Stimulated activated naive CD8-positive, alpha-beta T cell treated with anti-CD3 and anti-CD28 coated beads, Interleukin-15, Interleukin-2, amounts not matched to agents 100 ng/mL and 50 ng/mL, for 24 hours (primary cell): ENCODE results near the gene SRCAP.

Source experiments
- H3K27ac Mint-ChIP-seq: one replicate; pipeline ENCODE4 v1.8.0; 2021; ENCODE audit warnings: mild to moderate bottlenecking, mixed read lengths
- H3K27me3 Mint-ChIP-seq: one replicate; pipeline ENCODE4 v1.8.0; 2021; ENCODE audit warnings: mixed read lengths
- H3K36me3 Mint-ChIP-seq: one replicate; pipeline ENCODE4 v1.8.0; 2021; ENCODE audit warnings: low read depth, mixed read lengths
- H3K4me1 Mint-ChIP-seq: one replicate; pipeline ENCODE4 v1.8.0; 2021; ENCODE audit warnings: low read depth, mixed read lengths
- H3K4me3 Mint-ChIP-seq: one replicate; pipeline ENCODE4 v1.8.0; 2021; ENCODE audit warnings: mild to moderate bottlenecking, mixed read lengths
- H3K9me3 Mint-ChIP-seq: one replicate; pipeline ENCODE4 v1.8.0; 2021; ENCODE audit warnings: mixed read lengths

Gene SRCAP

DNA sequence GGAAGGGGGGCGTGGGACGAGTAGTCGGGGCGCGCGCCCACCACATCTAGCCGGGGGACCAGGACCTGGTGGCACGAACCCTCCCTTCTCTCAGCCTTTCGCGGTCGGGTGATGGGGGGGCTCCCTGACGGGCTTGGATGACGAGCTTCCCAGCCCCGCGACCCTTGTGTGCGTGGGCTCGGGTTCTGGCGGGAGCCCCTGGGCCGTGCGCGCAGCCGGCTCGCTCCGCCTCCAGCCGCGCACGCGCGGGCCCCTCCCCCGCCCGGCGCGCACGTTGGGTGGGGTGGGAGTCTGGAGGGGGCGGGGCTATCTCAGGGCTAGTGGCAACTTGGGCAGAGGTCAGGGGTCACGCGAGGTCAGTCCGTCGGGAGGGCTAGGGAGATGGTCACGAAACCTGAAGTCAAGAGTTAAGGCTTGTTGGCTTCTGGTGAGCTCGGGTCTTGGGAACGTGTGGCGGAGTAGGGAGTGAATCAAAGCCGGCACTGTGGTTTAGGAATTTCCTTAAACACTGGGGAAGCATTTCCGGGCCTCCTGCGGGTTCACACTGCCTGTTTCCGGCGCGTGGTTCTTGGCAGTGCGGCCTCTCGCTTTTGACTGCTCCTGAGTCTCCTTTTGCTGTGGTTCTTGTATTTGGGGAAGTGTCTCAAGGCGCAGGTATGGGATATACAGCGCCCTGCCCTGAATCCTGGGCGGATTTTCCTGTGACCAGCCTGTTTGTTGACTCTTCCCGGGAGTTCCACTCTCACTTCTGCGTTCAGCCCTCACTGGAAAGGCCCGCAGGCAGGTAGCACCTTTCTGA lies at the start of gene SRCAP:
SRCAP (plus strand) TSS at position 356 of the 799 bp plus-strand sequence. CDS start 1,654 bp downstream, outside the sequence.
- no peaks in the 10 kb centered on the region for H3K27me3 Mint-ChIP-seq
- peaks cover 34% of the 10 kb centered on the region for H3K36me3 Mint-ChIP-seq
- peak within 1 kb of the TSS; percentile 96 for H3K4me3 Mint-ChIP-seq
- H3K27ac Mint-ChIP-seq = peak within 1 kb of the TSS; percentile 99
- no peaks in the 10 kb centered on the region for H3K9me3 Mint-ChIP-seq
- peaks cover 28% of the 10 kb centered on the region for H3K4me1 Mint-ChIP-seq

DNA sequence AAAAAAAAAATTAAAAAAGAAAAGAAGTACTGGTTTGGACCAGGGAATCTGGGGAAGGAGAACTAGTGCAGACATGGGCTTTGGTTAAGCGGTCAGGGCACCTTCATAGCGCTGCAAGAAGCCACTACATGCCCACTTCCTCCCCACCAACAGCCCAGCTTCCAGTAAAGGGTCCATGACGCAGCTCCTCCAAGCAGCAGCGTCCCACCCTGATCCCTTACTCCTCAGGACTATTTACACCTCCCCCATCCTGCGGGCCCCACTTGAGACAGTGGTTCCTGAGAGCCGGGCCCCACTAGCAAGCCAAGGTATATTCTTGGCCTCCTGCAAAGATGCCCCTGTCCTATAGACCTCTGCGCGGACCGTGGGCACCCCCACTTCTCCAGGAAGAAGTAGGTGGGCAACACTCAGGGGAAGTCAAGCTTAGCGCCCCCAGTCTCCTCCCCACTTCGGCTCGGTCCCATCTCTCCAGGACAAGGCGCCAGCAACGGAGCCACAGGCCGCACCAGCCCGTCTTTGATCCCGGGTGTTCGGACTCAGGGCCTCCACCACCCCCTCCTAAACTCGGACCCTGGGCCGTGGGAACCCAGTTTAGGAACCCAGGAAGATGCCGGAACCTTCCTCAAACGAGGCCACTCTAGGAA lies 49.1 kb upstream of the SRCAP start:
- H3K27me3 Mint-ChIP-seq = no peaks in the 10 kb centered on the region
- peak overlapping the region; percentile 98 for H3K27ac Mint-ChIP-seq
- no peaks in the 10 kb centered on the region for H3K9me3 Mint-ChIP-seq
- peak overlapping the region; percentile 98 for H3K4me3 Mint-ChIP-seq
- H3K36me3 Mint-ChIP-seq = peaks cover 19% of the 10 kb centered on the region
- peaks cover 32% of the 10 kb centered on the region for H3K4me1 Mint-ChIP-seq

DNA sequence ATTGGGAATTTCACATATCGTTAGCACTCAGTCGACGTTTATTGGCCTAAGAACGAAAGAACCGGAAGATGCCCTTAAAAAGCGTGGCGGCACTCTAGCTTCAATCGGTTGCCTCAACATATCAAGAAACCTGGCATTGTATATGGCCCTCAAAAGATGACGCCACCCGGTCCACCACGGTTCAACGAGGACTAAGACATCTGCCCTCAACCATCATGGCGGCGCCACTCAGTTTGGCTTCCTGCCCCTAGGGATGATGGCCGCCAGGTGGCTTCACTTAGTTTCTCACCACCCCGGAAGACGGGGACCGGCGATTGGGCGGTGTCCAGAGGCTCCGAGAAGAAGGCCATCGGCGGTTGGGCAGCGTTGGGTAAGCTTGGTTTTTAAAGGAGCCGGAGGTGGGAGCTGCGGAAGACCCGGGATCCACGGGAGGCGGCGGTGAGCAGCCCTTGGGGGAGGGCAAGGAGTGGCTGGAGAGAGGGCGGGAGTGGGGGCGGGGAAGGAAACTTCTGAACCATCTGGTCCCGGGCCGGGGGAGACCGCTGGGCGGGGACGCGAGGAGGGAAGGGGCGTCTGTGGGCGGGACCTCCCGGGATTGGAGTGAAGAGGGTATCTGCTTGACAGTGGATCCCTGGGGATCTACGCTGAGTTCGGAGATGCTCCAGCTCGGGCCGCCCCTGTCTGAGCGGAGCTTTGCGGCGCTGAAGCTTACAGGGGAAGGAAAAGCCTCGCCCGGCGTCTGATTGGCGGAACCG lies 48.4 kb upstream of the SRCAP start, which contains the start of gene PRR14:
PRR14 (plus strand) TSS at position 592 of the 755 bp plus-strand sequence. CDS start 686 bp downstream, outside the sequence.
- H3K4me3 Mint-ChIP-seq = peak within 1 kb of the TSS; percentile 98
- H3K36me3 Mint-ChIP-seq = peaks cover 23% of the 10 kb centered on the region
- peaks cover 32% of the 10 kb centered on the region for H3K4me1 Mint-ChIP-seq
- no peaks in the 10 kb centered on the region for H3K27me3 Mint-ChIP-seq
- peak within 1 kb of the TSS; percentile 98 for H3K27ac Mint-ChIP-seq
- no peaks in the 10 kb centered on the region for H3K9me3 Mint-ChIP-seq

DNA sequence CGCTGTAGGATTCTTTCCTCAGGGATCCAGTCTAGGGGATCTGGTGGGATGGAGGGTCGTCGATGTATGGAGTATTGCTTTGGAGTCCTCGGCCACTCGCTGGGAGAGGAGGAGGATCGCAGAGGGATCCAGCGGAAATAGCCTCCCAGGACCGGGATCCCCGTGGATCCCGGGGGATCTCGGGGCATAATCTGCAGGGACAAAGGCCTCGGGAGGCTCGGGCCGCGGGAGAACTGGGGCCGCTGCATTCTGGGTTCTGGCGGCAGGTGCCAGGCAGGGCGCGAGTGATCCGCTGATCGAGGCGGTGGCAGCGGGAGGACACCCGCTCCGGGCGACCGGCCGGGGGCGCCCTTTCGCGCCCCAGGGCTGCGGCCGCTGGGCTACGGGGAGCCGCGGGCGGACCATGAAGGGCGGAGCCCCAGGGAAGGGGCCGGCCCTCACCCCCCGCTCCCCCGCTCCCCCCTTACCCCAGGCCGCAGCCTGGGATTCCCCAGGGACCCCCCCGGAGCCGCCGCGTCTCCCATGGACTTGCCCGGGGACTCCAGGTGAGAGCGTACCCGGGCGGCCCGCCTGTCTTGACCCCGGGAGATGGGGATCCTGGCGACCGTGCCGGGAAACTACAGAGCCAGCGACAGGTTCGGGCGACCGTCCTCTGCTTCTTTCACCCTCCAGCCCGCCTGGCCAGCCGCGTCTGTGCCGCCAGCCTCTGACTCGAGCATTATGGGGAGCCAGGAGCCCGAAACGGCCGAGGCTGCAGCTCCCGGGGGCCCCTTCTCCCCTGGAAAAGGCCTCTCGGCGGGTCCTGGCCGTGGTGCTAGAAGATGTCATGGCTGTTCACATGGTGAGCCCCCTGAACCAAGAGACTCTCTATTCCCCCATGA lies 47.6 kb upstream of the SRCAP start:
- Mint-ChIP-seq H3K4me1 (peaks cover 39% of the 10 kb centered on the region), H3K27me3 (no peaks in the 10 kb centered on the region), H3K9me3 (no peaks in the 10 kb centered on the region), H3K4me3 (peak overlapping the region; percentile 98), H3K27ac (peak overlapping the region; percentile 98), H3K36me3 (peaks cover 32% of the 10 kb centered on the region)

DNA sequence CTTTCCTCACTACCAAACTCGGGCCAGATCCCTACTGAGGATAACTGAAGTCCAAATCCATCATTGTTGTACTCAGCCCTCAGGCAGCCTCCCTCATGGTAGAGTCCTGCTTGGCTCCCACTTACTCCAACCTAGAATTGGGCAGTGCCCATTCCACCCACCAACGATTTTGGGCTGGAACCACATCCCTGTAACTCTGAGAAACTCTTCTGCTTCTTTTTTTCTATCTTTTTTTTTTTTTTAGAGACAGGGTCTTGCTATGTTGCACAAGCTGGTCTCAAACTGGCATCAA lies 47.0 kb upstream of the SRCAP start:
- H3K4me3 Mint-ChIP-seq = peak overlapping the region; percentile 98
- peak overlapping the region; percentile 81 for H3K27ac Mint-ChIP-seq
- peaks cover 35% of the 10 kb centered on the region for H3K36me3 Mint-ChIP-seq

DNA sequence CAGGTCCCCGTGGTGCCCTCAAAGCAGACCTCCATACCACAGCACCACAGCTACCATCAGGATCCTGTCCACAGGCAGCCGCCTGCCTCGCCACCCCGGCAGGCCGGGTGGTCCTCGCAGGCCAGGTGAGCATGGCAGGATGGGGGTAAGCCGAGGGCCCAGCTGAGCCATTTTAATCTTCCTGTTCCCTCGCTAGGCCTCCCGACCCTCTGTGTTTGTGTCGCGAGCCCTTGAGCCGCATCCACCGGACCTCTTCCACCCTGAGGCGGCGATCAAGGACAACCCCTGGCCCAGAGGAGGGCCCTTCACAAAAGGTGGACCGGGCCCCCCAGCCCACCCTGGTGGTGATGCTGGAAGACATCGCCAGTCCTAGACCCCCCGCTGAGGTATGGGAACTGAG lies 46.3 kb upstream of the SRCAP start:
- H3K4me1 Mint-ChIP-seq = peaks cover 52% of the 10 kb centered on the region
- H3K4me3 Mint-ChIP-seq = peak overlapping the region; percentile 98

More for the DNA sequence above, 47.0 kb upstream of the SRCAP start:
- no peaks in the 10 kb centered on the region for H3K27me3 Mint-ChIP-seq
- H3K4me1 Mint-ChIP-seq = peaks cover 44% of the 10 kb centered on the region
- no peaks in the 10 kb centered on the region for H3K9me3 Mint-ChIP-seq

DNA sequence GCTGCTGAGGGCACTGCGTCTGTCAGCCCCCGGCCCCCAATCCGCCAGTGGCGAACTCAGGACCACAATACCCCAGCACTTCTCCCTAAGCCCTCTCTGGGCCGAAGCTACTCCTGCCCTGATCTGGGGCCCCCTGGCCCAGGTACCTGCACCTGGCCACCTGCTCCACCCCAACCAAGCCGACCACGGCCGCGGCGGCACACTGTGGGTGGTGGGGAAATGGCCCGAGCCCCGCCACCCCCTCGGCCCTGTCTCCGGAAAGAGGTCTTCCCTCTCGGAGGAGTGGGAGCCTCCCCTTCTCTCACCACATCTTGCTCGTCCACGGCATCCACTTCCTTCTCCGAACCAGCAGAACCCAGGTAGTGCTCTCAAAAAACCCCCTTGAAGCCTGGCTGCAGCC lies 44.1 kb upstream of the SRCAP start:
- H3K36me3 Mint-ChIP-seq = peaks cover 41% of the 10 kb centered on the region
- H3K9me3 Mint-ChIP-seq = no peaks in the 10 kb centered on the region
- no peak overlapping the region for H3K27ac Mint-ChIP-seq
- peaks cover 45% of the 10 kb centered on the region for H3K4me1 Mint-ChIP-seq
- no peaks in the 10 kb centered on the region for H3K27me3 Mint-ChIP-seq
- no peak overlapping the region for H3K4me3 Mint-ChIP-seq

More for the DNA sequence above, 46.3 kb upstream of the SRCAP start:
- Mint-ChIP-seq H3K9me3 (no peaks in the 10 kb centered on the region), H3K27ac (peak overlapping the region; percentile 81), H3K36me3 (peaks cover 41% of the 10 kb centered on the region), H3K27me3 (no peaks in the 10 kb centered on the region)

DNA sequence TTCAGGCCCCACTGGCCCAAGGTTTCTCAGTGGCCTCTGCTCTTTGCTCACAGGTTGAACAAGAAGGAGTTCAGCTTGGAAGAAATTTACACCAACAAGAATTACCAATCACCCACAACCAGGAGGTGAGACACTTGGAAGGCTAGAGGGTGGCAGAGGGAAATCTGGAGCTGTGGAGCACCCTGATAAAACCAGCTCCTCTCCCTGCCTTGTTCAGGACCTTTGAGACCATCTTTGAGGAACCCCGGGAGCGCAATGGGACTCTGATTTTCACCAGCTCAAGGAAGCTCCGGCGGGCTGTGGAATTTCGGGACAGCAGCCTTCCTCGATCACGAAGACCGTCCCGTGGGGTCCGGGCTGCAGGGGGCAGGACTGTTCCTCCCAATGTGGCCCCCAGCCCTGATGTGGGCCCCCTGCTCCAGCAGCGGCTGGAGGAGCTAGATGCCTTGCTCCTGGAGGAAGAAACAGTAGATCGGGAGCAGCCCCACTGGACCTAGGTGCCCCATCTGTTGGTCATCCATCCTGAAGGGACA lies 43.1 kb upstream of the SRCAP start:
- H3K4me1 Mint-ChIP-seq = peaks cover 44% of the 10 kb centered on the region
- no peaks in the 10 kb centered on the region for H3K27me3 Mint-ChIP-seq
- no peaks in the 10 kb centered on the region for H3K9me3 Mint-ChIP-seq
- no peak overlapping the region for H3K27ac Mint-ChIP-seq
- H3K4me3 Mint-ChIP-seq = no peak overlapping the region
- peaks cover 47% of the 10 kb centered on the region for H3K36me3 Mint-ChIP-seq

DNA sequence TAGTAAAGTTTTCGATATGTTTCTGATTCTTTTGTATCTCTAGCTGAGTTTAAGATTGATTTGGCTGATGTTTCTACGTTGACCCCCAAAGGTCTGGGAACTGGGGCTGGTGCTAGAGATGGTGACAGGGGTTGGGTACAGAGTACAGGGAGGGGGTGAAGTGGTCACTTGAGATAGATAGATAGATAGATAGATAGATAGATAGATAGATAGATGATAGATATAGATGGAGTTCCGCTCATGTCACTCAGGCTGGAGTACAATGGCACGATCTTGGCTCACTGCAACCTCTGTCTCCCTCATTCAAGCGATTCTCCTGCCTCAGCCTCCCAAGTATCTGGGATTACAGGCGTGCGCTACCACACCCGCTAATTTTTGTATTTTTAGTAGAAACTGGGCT lies 42.6 kb upstream of the SRCAP start:
- Mint-ChIP-seq H3K9me3 (no peaks in the 10 kb centered on the region), H3K27ac (peak overlapping the region; percentile 45), H3K4me1 (peaks cover 49% of the 10 kb centered on the region), H3K4me3 (no peak overlapping the region), H3K36me3 (peaks cover 52% of the 10 kb centered on the region), H3K27me3 (no peaks in the 10 kb centered on the region)

DNA sequence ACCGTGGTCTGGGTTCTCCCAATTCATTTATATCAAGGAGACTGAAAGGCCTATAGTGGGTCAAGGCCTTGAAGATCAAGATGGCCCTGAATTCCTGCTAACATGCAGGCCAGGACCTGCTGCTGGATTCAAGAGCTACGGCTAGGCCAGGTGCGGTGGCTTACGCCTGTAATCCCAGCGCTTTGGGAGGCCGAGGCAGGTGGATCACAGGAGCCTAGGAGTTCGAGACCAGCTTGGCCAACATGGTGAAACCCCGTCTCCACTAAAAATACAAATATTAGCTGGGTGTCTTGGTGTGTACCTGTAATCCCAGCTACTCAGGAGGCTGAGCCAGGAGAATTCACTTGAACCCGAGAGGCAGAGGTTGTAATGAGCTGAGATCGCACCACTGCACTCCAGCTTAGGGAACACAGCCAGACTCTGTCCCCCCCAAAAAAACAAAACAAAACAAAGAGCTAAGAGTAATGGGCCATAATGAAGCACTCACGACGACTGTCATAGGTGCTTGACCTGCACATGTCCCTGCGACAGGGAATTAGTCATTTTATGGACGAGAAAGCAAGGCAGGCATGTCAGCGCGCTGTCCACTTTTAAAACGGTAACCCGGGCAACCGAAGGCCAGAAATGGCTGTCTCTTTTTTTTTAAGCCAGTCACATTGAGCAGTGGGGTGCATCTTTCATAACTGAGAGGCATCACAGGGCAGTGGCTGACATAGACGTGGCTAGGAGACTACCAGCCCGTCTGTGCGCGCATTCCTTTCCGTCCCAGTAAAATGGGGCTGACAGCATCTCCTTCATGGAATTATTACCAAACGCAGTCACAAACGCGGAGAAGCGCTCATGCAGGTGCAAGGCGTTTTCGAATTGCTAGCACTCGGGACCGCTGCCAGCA lies 41.8 kb upstream of the SRCAP start:
- Mint-ChIP-seq H3K27me3 (no peaks in the 10 kb centered on the region), H3K9me3 (no peaks in the 10 kb centered on the region), H3K4me3 (peak overlapping the region; percentile 82), H3K4me1 (peaks cover 51% of the 10 kb centered on the region), H3K27ac (peak overlapping the region; percentile 94), H3K36me3 (peaks cover 58% of the 10 kb centered on the region)

DNA sequence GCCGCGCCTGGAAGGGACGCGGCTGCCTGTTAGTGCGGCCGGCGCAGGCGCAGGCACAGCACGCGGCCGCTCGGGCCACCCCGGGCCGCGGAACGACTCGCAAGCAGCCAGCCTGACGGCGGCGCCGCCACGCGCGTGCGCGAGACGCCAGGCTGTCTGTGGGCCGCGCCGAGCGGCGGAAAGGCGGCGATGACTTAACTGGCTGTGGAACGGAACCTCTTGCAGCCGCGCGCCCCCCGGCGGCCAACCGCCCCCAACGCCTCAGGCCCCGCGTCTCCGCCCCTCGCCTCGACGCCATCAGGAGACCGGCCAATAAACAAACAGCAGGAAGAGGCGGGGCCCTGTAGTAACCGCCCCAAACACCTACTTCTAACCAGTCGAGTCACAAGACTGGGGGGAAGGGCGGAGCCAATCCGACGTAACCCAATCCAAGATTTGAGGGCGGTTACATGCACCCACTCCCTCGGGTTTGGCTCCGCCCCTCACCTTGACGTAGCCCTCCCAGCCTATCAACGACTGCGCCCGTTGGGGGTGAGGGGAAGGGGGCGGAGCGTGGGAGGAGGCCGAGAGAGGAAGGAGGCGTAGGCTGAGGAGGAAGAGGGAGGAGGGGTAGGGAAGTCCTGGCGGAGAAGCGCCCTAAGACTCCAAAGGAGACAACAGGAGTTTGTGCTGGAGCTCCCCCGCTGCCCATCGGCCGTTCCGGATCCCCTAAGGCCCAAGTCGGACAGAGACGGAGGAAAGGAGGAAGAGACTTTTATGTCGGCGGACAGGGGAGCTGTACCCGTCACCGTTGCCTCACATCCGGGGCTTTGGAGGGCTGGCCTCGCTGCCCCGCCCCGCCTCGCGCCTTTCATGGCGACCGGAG lies 40.9 kb upstream of the SRCAP start, which contains the start of gene FBRS:
FBRS (plus strand) TSS at position 566 of the 865 bp plus-strand sequence. CDS start 1,088 bp downstream, outside the sequence.
- H3K9me3 Mint-ChIP-seq = no peaks in the 10 kb centered on the region
- peak within 1 kb of the TSS; percentile 99 for H3K27ac Mint-ChIP-seq
- H3K36me3 Mint-ChIP-seq = peaks cover 54% of the 10 kb centered on the region
- H3K4me1 Mint-ChIP-seq = peaks cover 50% of the 10 kb centered on the region
- no peaks in the 10 kb centered on the region for H3K27me3 Mint-ChIP-seq
- H3K4me3 Mint-ChIP-seq = peak within 1 kb of the TSS; percentile 91

DNA sequence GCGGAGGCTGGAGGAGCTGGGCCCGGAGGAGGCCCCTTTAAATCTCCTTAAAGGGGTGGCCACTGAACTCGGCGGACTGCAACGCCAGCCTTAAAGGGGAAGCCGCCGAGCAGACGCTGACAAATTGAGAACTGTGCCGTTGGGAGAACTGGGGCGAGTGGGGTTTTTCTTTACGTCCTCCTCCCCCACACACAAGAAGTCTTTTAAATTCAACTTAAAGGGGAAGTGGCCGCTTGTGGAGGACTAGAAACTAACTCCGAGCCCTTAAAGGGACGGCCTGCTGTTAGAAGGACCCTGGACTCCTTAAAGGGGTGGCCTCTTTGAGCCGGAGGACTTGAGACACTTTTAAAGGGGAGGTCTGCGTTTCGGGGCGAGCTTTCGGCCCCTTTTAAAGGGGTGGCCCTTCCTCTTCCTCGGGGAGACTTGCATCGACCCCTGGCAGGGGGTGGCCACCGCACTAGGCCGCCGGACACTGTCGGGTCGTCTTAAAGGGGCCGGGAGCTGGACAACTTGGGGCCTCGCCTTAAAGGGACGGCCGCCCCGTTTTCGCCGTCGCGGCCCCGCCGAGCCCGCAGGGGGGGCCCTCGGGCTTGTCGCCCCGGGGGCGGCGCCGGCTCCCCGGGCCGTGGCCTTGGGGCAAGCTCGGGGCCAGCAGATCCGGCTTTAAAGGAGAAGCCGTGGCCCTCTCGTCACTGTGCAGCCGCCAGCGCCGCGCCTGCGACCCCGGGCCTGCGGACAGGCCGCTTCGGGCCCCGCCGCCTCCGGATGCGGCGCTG lies 40.1 kb upstream of the SRCAP start:
- H3K27me3 Mint-ChIP-seq = no peaks in the 10 kb centered on the region
- H3K9me3 Mint-ChIP-seq = no peaks in the 10 kb centered on the region
- peaks cover 61% of the 10 kb centered on the region for H3K36me3 Mint-ChIP-seq
- H3K27ac Mint-ChIP-seq = peak overlapping the region; percentile 99
- peaks cover 54% of the 10 kb centered on the region for H3K4me1 Mint-ChIP-seq
- peak overlapping the region; percentile 91 for H3K4me3 Mint-ChIP-seq
